Ishikawa (cell line): ENCODE data around the gene LTA4H.

Experiments
- EP300 ChIP-seq: IDR thresholded peaks from 2 replicates; pipeline ENCODE4 v1.6.1; 2012; ENCODE audit warnings: borderline replicate concordance
- TEAD4 ChIP-seq: IDR thresholded peaks from 2 replicates; pipeline ENCODE4 v1.6.1; 2012
- USF1 ChIP-seq: IDR thresholded peaks from 2 replicates; pipeline ENCODE4 v1.6.1; 2012
- ZBTB7A ChIP-seq: IDR thresholded peaks from 2 replicates; pipeline ENCODE4 v1.6.1; 2012; ENCODE audit warnings: low read depth

- TF ChIP-seq ZBTB7A (no peak), EP300 (no peak), USF1 (peak; percentile 30; the same call in 1 of the 2 replicates), TEAD4 (no peak)
These were observed 62.4 kb downstream of the LTA4H start for GRCh38 chr12:95972832-95973456.
